ENCODE data around the gene LYZL2. TPM values are rescaled to one million over a fixed set of nuclear protein-coding genes. Genes with fewer than 3 reads are reported as not detected.
A peak's percentile ranks its signal among the peaks of the same experiment; 100 is the strongest.
"Not testable (repeated sequence)": the region's sequence is repeated elsewhere in the genome, so short reads cannot be mapped to it uniquely, and the experiment has no call there.

The LYZL2 gene
- total RNA-seq, 1 donor from 2014 or later, result not detected

DNA sequence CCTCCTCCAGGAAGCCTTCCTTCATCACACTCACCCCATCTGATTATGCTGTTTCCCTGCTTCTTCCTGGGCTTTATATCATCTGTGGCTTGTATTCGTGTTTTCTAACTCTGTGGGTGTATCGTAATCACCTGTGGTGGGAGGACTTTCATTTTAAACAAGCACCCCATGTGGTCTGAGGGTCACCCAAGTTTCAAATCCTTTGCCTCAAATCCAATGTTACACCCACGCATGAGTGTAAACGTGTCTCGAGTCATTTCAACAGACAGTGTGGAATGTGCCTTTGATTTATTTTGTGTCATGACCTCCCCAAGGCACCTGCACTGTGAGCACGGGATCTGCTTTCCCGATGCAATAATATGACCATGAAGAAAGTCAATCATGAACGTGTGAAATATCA is 17.5 kb upstream of the LYZL2 start:
- TF ChIP-seq, protein P1, sequence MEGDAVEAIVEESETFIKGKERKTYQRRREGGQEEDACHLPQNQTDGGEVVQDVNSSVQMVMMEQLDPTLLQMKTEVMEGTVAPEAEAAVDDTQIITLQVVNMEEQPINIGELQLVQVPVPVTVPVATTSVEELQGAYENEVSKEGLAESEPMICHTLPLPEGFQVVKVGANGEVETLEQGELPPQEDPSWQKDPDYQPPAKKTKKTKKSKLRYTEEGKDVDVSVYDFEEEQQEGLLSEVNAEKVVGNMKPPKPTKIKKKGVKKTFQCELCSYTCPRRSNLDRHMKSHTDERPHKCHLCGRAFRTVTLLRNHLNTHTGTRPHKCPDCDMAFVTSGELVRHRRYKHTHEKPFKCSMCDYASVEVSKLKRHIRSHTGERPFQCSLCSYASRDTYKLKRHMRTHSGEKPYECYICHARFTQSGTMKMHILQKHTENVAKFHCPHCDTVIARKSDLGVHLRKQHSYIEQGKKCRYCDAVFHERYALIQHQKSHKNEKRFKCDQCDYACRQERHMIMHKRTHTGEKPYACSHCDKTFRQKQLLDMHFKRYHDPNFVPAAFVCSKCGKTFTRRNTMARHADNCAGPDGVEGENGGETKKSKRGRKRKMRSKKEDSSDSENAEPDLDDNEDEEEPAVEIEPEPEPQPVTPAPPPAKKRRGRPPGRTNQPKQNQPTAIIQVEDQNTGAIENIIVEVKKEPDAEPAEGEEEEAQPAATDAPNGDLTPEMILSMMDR (conservative IDR thresholded peaks at IDR 0.05), result no peak
- H3K36me3 Mint-ChIP-seq, result no peaks in the 10 kb centered on the region
- DNase-seq (ENCODE audit: extremely low spot score, unreplicated experiment), result no peak
- H3K4me3 Mint-ChIP-seq, result no peak overlapping the region
- H3K27me3 Mint-ChIP-seq, result peaks cover 25% of the 10 kb centered on the region
- no peak overlapping the region for H3K27ac Mint-ChIP-seq
- no peaks in the 10 kb centered on the region for H3K9me3 Mint-ChIP-seq
- H3K4me1 Mint-ChIP-seq (ENCODE audit: unreplicated experiment), result peaks cover 30% of the 10 kb centered on the region

DNA sequence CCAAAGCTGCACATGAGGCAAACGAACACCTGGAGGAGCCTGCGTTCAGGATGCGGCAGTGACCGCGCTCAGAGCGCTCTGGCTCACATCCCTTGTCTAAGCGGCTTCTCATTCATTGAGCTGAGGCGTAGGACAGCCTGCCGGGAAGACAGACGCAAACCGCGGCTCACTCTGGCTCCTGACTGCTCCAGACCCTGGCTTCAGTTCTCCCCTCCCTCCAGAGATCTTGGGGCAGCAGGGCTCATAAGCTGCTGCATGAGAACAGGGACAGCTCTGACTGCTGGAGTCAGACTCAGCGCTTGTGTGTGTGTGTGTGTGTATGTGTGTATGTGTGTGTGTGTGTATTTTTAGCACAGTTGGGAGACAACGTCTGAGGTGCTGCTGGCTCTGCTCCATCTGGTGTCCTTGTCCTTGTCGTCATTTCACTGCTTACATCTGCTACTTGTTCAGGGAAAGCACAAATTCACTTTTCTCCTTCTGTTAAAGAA is 15.8 kb upstream of the LYZL2 start:
- no peak overlapping the region for H3K27ac Mint-ChIP-seq
- H3K27me3 Mint-ChIP-seq, result peaks cover 25% of the 10 kb centered on the region
- TF ChIP-seq, protein P1 (conservative IDR thresholded peaks at IDR 0.05), result no peak
- no peaks in the 10 kb centered on the region for H3K36me3 Mint-ChIP-seq
- peak overlapping the region; percentile 17 for H3K4me3 Mint-ChIP-seq
- no peak for DNase-seq (ENCODE audit: extremely low spot score, unreplicated experiment)
- peaks cover 30% of the 10 kb centered on the region for H3K4me1 Mint-ChIP-seq (ENCODE audit: unreplicated experiment)
- no peaks in the 10 kb centered on the region for H3K9me3 Mint-ChIP-seq

DNA sequence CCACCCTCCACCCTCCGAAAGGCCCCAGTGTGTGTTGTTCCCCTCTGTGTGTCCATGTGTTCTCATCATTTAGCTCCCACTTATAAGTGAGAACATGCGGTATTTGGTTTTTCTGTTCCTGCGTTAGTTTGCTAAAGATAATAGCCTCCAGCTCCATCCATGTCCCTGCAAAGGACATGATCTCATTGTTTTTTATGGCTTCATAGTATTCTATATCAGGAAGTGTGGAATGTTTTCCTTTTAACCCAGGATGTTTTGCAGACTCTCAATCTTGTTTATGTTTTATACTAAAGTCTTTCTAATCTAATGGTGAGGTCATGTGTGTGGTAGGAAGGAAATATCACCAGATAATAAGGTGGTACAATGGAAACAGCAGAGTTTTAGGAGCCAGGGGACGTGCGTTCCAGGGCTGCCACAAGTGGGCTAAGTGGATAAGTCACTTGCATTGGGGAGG is 14.9 kb upstream of the LYZL2 start:
- H3K9me3 Mint-ChIP-seq; DNase-seq (ENCODE audit: extremely low spot score, unreplicated experiment); H3K4me3 Mint-ChIP-seq; H3K27ac Mint-ChIP-seq; H3K36me3 Mint-ChIP-seq: not testable (repeated sequence)
- H3K27me3 Mint-ChIP-seq, result peaks cover 25% of the 10 kb centered on the region
- peaks cover 22% of the 10 kb centered on the region for H3K4me1 Mint-ChIP-seq (ENCODE audit: unreplicated experiment)

DNA sequence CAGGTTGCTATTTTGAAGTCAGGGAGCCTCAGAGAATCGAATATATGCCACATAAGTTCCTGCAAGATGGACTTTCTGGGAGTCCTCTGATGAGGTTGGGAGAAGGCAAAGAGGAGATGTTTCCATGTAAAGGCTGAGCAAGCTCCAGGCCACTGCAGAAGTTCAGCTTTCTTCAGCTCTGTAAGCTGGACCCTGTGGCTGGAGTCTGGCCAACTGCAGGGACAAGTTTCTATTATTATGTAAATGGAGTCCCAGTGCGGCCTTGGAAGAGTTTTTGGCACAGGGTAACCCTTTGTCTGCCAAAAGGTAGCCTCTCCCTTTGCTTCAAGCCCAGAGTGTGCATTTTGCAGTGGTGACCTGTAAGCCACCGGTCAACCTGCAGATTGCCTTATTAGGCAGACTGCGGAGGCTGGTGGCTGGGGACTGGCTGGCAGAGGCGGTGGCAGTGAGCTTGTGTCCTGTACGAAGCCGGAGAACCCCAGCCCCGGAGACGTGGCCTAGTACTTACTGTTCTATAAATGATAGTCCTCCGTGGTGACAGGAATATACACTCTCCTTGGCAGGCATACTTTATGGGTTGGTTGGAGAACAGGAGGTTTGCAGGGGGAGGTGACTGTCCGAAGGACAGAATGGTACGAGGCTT is 14.1 kb upstream of the LYZL2 start:
- H3K27ac Mint-ChIP-seq; H3K9me3 Mint-ChIP-seq; H3K36me3 Mint-ChIP-seq; DNase-seq (ENCODE audit: extremely low spot score, unreplicated experiment); H3K4me3 Mint-ChIP-seq: not testable (repeated sequence)
- peaks cover 22% of the 10 kb centered on the region for H3K4me1 Mint-ChIP-seq (ENCODE audit: unreplicated experiment)
- H3K27me3 Mint-ChIP-seq, result peaks cover 25% of the 10 kb centered on the region

DNA sequence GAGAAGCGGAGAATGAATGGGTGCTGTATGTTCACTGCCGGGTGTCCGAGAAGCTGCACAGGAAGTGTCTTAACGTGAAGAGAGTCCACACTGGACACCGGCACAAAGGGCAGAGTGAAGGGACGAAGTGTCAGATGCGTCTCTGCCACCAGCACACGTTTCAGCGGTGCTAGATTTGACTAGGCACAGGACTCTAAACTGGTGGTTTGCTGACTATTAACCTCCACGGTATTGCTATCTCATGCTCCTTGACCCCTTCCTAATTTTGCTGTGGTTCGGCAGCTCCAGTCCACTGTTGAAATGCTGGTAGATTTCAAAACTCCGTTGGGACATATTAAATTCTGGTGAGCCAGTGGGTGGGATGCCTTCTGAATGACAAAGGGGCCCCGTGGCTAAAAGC is 13.3 kb upstream of the LYZL2 start:
- peak overlapping the region; percentile 50 for H3K4me3 Mint-ChIP-seq
- not testable (repeated sequence) for H3K36me3 Mint-ChIP-seq; H3K27ac Mint-ChIP-seq; DNase-seq (ENCODE audit: extremely low spot score, unreplicated experiment); H3K9me3 Mint-ChIP-seq
- H3K4me1 Mint-ChIP-seq (ENCODE audit: unreplicated experiment), result peaks cover 22% of the 10 kb centered on the region
- H3K27me3 Mint-ChIP-seq, result peaks cover 25% of the 10 kb centered on the region

DNA sequence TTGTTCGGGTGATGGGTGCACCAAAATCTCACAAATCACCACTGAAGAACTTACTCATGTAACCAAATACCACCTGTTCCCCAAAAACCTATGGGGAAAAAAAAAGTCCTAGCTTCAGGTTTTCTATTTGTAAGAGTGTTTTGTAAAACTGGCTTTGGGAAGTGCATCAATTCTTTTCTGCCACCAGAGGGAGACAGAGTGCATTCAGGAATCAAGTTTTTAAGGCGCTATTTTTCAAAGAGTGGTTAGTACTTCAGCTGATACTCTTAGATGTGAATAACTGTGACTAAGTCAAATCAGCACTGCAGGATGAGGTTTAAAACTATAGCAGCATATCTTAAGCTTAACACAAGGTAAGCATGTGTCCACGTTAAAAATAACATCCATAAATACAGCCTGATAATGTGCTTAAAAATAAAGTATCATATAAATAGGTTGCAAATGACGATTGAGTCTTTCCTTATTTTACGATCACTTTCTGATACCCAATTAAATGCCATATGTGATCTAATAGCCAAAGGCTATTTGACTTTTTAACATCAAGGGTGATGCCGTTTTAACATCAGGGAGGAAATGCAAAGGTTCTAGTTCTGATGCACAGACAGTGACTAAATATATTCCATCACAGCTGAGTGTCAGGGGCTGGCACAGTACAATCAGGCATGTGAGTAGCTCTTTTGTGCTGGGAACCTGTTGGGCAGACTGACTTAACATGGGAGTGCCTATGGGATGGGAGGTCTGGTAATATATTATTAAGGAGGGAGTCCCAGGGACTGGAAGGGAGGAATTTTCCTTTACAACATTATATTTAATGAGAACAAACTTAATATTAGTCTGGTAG is 10.6 kb upstream of the LYZL2 start:
- DNase-seq (ENCODE audit: extremely low spot score, unreplicated experiment), result no peak
- Mint-ChIP-seq H3K27ac (no peak overlapping the region), H3K27me3 (peaks cover 13% of the 10 kb centered on the region), H3K36me3 (no peaks in the 10 kb centered on the region), H3K9me3 (no peaks in the 10 kb centered on the region), H3K4me3 (no peak overlapping the region), H3K4me1 (ENCODE audit: unreplicated experiment) (peaks cover 15% of the 10 kb centered on the region)
- TF ChIP-seq, protein P1 (conservative IDR thresholded peaks at IDR 0.05), result peak; percentile 95

DNA sequence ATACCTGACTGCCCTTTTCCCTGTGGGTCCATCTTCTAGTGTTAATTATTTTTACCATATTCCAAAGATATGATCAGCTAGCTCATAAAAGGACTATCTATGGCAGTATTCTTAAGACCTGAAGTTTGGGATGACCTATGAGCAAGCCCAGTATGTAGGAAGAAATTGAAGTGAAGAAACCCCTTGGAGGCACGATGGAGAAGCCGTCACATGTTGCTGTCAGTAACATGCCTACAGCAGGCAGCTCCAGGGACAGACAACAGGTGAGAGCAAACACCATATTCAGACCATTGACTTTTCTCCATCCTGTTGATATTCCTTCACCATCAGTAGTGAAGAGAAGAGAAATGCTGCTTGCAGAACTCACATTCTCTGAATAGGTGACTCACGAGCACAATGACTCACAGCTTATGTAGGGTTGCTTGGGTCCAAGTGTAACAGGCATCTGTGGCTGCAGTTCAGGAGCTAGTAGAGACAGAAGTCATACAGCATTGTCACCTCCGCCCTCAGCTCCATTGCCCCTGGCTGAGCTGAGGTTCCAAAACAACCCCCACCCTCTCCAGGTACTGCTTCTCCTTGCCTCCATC is 8.4 kb upstream of the LYZL2 start:
- Mint-ChIP-seq H3K9me3 (peaks cover 1% of the 10 kb centered on the region), H3K27me3 (no peaks in the 10 kb centered on the region), H3K4me3 (no peak overlapping the region), H3K36me3 (no peaks in the 10 kb centered on the region), H3K4me1 (ENCODE audit: unreplicated experiment) (no peaks in the 10 kb centered on the region), H3K27ac (no peak overlapping the region)
- TF ChIP-seq, protein P1 (conservative IDR thresholded peaks at IDR 0.05), result no peak
- no peak for DNase-seq (ENCODE audit: extremely low spot score, unreplicated experiment)

Data from type B pancreatic cell (in vitro differentiated cells).